ENCODE measurements around the gene EHMT2. TPM values are rescaled to one million over a fixed set of nuclear protein-coding genes. Genes with fewer than 3 reads are reported as not detected.

Gene EHMT2
- total and polyA plus RNA-seq, 2 of the 13 experiments (the other 11 are each of a cell fraction or from before 2014, with no cell fraction given): 55.2 to 69.2 TPM

DNA sequence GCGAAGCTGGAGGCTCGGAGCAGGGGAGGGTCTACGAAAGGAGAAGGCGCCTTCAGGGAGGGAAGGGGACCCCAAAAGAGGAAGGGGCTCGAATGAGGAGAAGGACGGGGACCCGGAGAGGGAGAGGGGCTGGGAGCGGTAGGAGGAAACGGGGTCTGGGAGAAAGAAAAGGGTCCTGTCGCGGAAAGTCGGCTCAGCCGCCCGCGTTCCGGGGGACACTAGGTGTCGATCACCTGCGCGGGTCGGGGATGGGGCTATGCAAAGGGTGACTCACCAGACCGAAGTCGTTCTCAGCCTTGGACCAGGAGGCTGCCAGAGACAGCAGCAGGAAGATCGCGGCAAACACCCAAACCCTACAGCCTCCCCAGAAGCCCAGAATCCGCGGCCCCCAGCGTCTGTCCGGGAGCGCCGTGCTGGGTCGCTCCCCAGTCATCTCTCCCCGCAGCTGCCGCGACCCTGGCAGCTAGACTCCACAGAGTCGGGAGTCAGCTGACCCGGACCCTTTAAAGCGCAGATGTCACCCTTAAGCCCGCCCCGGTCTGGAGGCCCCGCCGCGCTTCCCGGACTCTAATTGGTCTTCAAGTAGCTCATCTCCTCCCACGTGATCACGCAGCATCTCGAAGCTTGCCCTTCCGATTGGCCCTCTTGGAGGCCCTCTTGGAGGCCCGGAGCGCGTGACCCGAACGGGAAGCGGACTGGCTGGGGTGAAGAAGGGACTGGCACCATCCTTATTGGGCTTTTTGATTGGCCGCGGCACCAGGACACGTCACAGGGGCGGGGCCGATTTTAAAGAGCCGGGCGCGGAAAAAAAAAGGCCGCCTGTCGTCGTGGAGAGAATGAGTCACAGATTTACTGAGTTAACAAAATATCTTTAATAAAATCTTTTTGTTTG lies 34.9 kb downstream of the EHMT2 start, which contains the start of gene NEU1 (continued):
- TF ChIP-seq ZBTB20 (CRISPR knock-in tag; IDR thresholded peaks at IDR 0.05; ENCODE audit: borderline replicate concordance, low read depth) (no peak; the same call in 1 of the 2 replicates), TMF1 (CRISPR knock-in tag; IDR thresholded peaks at IDR 0.05; ENCODE audit: low read depth) (peak; percentile 50; the same call in 1 of the 2 replicates), ZIK1 (CRISPR knock-in tag; IDR thresholded peaks at IDR 0.05; ENCODE audit: borderline replicate concordance, low read depth) (0 out of 2 replicates have a peak, but pooled peaks have one; percentile 52), CCDC6 (CRISPR knock-in tag; IDR thresholded peaks at IDR 0.05) (0 out of 2 replicates have a peak, but pooled peaks have one; percentile 16), ZKSCAN1 (IDR thresholded peaks at IDR 0.05; ENCODE audit: low read length) (no peak), ZNF335 (CRISPR knock-in tag; IDR thresholded peaks at IDR 0.05) (peak; percentile 97), DMAP1 (CRISPR knock-in tag; IDR thresholded peaks at IDR 0.05) (peak; percentile 31; the same call in 1 of the 2 replicates), FLYWCH1 (CRISPR knock-in tag; IDR thresholded peaks at IDR 0.05) (no peak), XRCC5 (optimal IDR thresholded peaks at IDR 0.05; ENCODE audit: low read length) (peak; percentile 33), ZNF749 (CRISPR knock-in tag; IDR thresholded peaks at IDR 0.05; ENCODE audit: borderline replicate concordance) (no peak; the same call in none of the 2 replicates), MXI1 (IDR thresholded peaks at IDR 0.05; ENCODE audit: borderline replicate concordance, low read depth, low read length) (peak; percentile 87; the same call in 2 of the 3 replicates), AGO1 (IDR thresholded peaks at IDR 0.05; ENCODE audit: low read depth, low read length, poor library complexity, severe bottlenecking) (peak; percentile 97), ISX (CRISPR knock-in tag; conservative IDR thresholded peaks at IDR 0.05) (no peak; the same call in 1 of the 2 replicates), SCMH1 (CRISPR knock-in tag; IDR thresholded peaks at IDR 0.05; ENCODE audit: borderline replicate concordance) (no peak), ZNF660 (CRISPR knock-in tag; IDR thresholded peaks at IDR 0.05; ENCODE audit: borderline replicate concordance, low read depth) (no peak), SAFB2 (CRISPR knock-in tag; IDR thresholded peaks at IDR 0.05; ENCODE audit: borderline replicate concordance, low read depth) (peak; percentile 99), FOSL1 (CRISPR knock-in tag; IDR thresholded peaks at IDR 0.05; ENCODE audit: borderline replicate concordance) (no peak), ZSCAN31 (CRISPR knock-in tag; IDR thresholded peaks at IDR 0.05; ENCODE audit: low read depth) (peak; percentile 19; the same call in 1 of the 2 replicates), NR2F1 (CRISPR knock-in tag; IDR thresholded peaks at IDR 0.05) (0 out of 4 replicates have a peak, but pooled peaks of 1 of the 2 experiments have one; percentile 53), FOXM1 (CRISPR knock-in tag; IDR thresholded peaks at IDR 0.05) (no peak), MTF2 (CRISPR knock-in tag; IDR thresholded peaks at IDR 0.05; ENCODE audit: borderline replicate concordance) (no peak), ZNF124 (CRISPR knock-in tag; IDR thresholded peaks at IDR 0.05) (peak; percentile 75; the same call in 1 of the 2 replicates)
- TF ChIP-seq, protein P1, sequence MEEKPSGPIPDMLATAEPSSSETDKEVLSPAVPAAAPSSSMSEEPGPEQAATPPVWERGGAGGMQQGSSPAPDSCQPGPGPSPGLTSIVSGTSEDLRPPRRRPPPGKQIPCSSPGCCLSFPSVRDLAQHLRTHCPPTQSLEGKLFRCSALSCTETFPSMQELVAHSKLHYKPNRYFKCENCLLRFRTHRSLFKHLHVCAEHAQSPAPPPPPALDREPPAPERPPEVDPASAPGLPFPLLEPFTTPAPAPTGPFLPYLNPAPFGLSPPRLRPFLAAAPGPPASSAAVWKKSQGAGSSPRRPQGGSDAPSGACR (CRISPR knock-in tag; IDR thresholded peaks at IDR 0.05): peak; percentile 88; the same call in 1 of the 2 replicates
- TF ChIP-seq, protein P2, sequence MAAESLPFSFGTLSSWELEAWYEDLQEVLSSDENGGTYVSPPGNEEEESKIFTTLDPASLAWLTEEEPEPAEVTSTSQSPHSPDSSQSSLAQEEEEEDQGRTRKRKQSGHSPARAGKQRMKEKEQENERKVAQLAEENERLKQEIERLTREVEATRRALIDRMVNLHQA (CRISPR knock-in tag; IDR thresholded peaks at IDR 0.05): peak; percentile 49; the same call in 1 of the 2 replicates
- TF ChIP-seq, protein P3, sequence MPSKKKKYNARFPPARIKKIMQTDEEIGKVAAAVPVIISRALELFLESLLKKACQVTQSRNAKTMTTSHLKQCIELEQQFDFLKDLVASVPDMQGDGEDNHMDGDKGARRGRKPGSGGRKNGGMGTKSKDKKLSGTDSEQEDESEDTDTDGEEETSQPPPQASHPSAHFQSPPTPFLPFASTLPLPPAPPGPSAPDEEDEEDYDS (CRISPR knock-in tag; IDR thresholded peaks at IDR 0.05): peak; percentile 100

All from HepG2 (cell line).